GM19239 (cell line): ENCODE results near the gene PRDM9.
"Not testable (repeated sequence)": the region's sequence is repeated elsewhere in the genome, so short reads cannot be mapped to it uniquely, and the experiment has no call there.

Experiments used
- DNase-seq: peaks from one replicate; pipeline ENCODE4 v3.0.0; 2011; ENCODE audit warnings: low spot score; ENCODE audit not compliant: insufficient read length
- FAIRE-seq: peaks from 2 replicates; lab custom pipeline; 2011; peaks lifted over from hg19 to GRCh38; lab: Jason Lieb, UNC

The PRDM9 gene

DNA sequence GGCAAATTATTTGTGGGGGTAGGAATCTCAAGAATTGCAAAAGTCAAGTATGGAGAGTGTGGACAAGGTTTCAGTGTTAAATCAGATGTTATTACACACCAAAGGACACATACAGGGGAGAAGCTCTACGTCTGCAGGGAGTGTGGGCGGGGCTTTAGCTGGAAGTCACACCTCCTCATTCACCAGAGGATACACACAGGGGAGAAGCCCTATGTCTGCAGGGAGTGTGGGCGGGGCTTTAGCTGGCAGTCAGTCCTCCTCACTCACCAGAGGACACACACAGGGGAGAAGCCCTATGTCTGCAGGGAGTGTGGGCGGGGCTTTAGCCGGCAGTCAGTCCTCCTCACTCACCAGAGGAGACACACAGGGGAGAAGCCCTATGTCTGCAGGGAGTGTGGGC is 19.2 kb downstream of the PRDM9 start:
- FAIRE-seq: not testable (repeated sequence)

GRCh38 chr5:23527216-23527920 is 20.0 kb downstream of the PRDM9 start:
- DNase-seq, FAIRE-seq: not testable (repeated sequence)

More for the DNA sequence above, 19.2 kb downstream of the PRDM9 start:
- DNase-seq: not testable (repeated sequence)

DNA sequence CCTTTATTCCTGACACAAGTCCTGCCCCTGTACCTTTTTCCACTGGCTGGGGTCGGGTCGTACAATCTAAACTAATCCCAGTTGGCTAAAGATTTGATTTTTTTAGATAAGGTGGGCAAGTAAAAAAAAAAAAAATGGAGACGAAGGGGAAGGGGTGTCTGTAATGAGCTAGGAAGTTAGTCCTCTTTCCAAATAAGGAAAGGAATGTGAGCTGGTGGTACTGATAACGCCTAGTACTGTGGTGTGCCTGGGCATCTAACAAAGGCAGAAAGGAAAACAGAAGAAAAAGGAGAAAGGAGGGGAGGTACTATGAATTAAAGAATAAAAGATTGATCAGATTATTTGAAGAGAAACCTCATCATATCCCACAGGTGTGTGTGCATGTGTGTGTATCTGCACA is 21.3 kb downstream of the PRDM9 start:
- FAIRE-seq (no peak), DNase-seq (no peak)

DNA sequence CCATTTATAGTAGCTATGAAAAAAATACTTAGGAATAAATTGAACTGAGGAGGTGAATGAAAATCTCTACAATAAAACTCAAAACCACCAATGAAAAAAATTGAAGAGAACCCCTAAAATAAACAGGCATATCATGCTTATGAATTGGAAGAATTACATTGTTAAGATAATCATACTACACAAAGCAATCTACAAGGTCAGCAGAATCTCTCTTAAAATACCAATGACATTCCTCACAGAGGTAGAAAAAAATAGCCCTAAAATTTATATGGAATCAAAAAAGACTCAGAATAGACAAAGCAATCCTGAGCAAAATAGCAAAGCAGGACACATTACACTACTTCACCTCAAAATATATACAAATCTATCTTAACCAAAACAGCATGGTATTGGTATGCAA is 23.2 kb downstream of the PRDM9 start:
- FAIRE-seq (no peak), DNase-seq (no peak)

DNA sequence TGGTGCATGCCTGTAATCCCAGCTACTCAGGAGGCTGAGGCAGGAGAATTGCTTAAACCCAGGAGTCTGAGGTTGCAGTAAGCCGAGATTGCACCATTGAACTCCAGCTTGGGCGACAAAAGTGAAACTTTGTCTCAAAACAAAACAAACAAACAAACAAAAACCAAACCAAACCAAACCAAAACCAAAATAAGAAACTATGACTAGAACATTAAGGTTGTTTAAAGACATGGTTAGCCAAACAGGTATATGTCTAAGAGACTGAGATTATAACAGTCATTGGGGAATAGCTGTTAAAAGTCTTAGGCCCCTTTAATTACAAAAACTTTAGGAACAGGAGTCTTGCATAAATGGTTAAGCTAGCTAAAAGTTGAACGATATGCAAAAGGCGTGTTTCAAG is 63.6 kb downstream of the PRDM9 start:
- FAIRE-seq (no peak), DNase-seq (no peak)
